Keratinocyte (primary cell): ENCODE data around the gene CACNA1B.

Experiments
- EZH2 ChIP-seq: IDR thresholded peaks from one replicate; pipeline ENCODE4 v1.6.1; 2012; ENCODE audit warnings: inconsistent platforms, mild to moderate bottlenecking, low read length, moderate library complexity
- TF ChIP-seq, protein P1 (sequence below), 3 experiments: IDR thresholded peaks in 1 of 3; conservative IDR thresholded peaks in 1 of 3; optimal IDR thresholded peaks in 1 of 3; 2 replicates in 2 of 3; 3 replicates in 1 of 3; pipeline versions ENCODE3 to v1.5.1; 2011; ENCODE audit warnings: low read length in 3 of 3, mild to moderate bottlenecking in 3 of 3, moderate library complexity in 2 of 3, control low read depth in 1 of 3, inconsistent platforms in 1 of 3; ENCODE audit not compliant: insufficient read depth in 2 of 3; ENCODE audit errors: extremely low read depth in 1 of 3

GRCh38 chr9:138042146-138042545 lies 164.6 kb downstream of the CACNA1B start:
- TF ChIP-seq, protein P1, sequence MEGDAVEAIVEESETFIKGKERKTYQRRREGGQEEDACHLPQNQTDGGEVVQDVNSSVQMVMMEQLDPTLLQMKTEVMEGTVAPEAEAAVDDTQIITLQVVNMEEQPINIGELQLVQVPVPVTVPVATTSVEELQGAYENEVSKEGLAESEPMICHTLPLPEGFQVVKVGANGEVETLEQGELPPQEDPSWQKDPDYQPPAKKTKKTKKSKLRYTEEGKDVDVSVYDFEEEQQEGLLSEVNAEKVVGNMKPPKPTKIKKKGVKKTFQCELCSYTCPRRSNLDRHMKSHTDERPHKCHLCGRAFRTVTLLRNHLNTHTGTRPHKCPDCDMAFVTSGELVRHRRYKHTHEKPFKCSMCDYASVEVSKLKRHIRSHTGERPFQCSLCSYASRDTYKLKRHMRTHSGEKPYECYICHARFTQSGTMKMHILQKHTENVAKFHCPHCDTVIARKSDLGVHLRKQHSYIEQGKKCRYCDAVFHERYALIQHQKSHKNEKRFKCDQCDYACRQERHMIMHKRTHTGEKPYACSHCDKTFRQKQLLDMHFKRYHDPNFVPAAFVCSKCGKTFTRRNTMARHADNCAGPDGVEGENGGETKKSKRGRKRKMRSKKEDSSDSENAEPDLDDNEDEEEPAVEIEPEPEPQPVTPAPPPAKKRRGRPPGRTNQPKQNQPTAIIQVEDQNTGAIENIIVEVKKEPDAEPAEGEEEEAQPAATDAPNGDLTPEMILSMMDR (optimal IDR thresholded peaks at IDR 0.05 in 1 of 3, IDR thresholded peaks at IDR 0.05 in 1 of 3, conservative IDR thresholded peaks at IDR 0.05 in 1 of 3; ENCODE audit: extremely low read depth in 1 of 3, insufficient read depth in 2 of 3, low read length in 3 of 3): no peak
- TF ChIP-seq EZH2: no peak
